Endodermal cell (in vitro differentiated cells): ENCODE data around the gene TMPRSS13. TPM values are rescaled to one million over a fixed set of nuclear protein-coding genes. Genes with fewer than 3 reads are reported as not detected.
A peak's percentile ranks its signal among the peaks of the same experiment; 100 is the strongest.
"Not testable (repeated sequence)": the region's sequence is repeated elsewhere in the genome, so short reads cannot be mapped to it uniquely, and the experiment has no call there.

Source experiments
- DNase-seq: peaks from one replicate; pipeline ENCODE4 v3.0.0-alpha.2; 2017
- H3K27ac ChIP-seq: 2 replicates; pipeline ENCODE4 v1.5.1; 2013; ENCODE audit warnings: mild to moderate bottlenecking, low read depth, low read length, moderate library complexity
- H3K27me3 ChIP-seq: 2 replicates; pipeline ENCODE4 v1.6.1; 2013; ENCODE audit warnings: mild to moderate bottlenecking, low read length, moderate library complexity; ENCODE audit not compliant: insufficient read depth, control insufficient read depth, poor library complexity, severe bottlenecking
- H3K36me3 ChIP-seq: 2 replicates; pipeline ENCODE4 v1.7.0; 2013; ENCODE audit warnings: mild to moderate bottlenecking, low read length, moderate library complexity; ENCODE audit not compliant: control insufficient read depth, insufficient read depth
- H3K4me1 ChIP-seq: one replicate; pipeline ENCODE4 v1.7.0; 2013; ENCODE audit warnings: low read length; ENCODE audit not compliant: control insufficient read depth, insufficient read depth
- H3K4me3 ChIP-seq: 2 replicates; pipeline ENCODE4 v1.5.1; 2013; ENCODE audit warnings: mild to moderate bottlenecking, low read length, moderate library complexity
- H3K9ac ChIP-seq: 2 replicates; pipeline ENCODE4 v1.6.1; 2013; ENCODE audit warnings: mild to moderate bottlenecking, low read length, moderate library complexity; ENCODE audit not compliant: poor library complexity, severe bottlenecking; ENCODE audit errors: extremely low read depth
- H3K9me3 ChIP-seq: 2 replicates; pipeline ENCODE4 v1.6.1; 2013; ENCODE audit warnings: mild to moderate bottlenecking, low read length, moderate library complexity; ENCODE audit not compliant: control insufficient read depth
- H3K27ac Mint-ChIP-seq: 2 replicates; pipeline ENCODE4 v1.8.0; 2020; ENCODE audit warnings: mixed read lengths
- H3K27me3 Mint-ChIP-seq: 2 replicates; pipeline ENCODE4 v1.8.0; 2021; ENCODE audit warnings: mild to moderate bottlenecking, mixed read lengths; ENCODE audit not compliant: insufficient read depth
- H3K36me3 Mint-ChIP-seq: 2 replicates; pipeline ENCODE4 v1.8.0; 2020; ENCODE audit warnings: low read depth, mixed read lengths
- H3K4me1 Mint-ChIP-seq: 2 replicates; pipeline ENCODE4 v1.8.0; 2020; ENCODE audit warnings: mixed read lengths
- H3K4me3 Mint-ChIP-seq: 2 replicates; pipeline ENCODE4 v1.8.0; 2020; ENCODE audit warnings: mild to moderate bottlenecking, moderate library complexity, mixed read lengths
- H3K9me3 Mint-ChIP-seq: 2 replicates; pipeline ENCODE4 v1.8.0; 2020; ENCODE audit warnings: mild to moderate bottlenecking, mixed read lengths
- WGBS, 2 experiments: methylation state at CpG; one replicate each; pipeline versions ENCODE4 v1.1.5 to v1.1.7; 2013; ENCODE audit warnings: missing lambda C conversion rate in 2 of 2, mixed read lengths in 1 of 2; ENCODE audit not compliant: insufficient coverage in 1 of 2, insufficient read length in 1 of 2; 5-methylcytosine and 5-hydroxymethylcytosine counted together
- long read RNA-seq, 4 experiments: library from polyadenylated mRNA in 2 of 4; library from RNA in 1 of 4; library from capped mRNA in 1 of 4; stranded (forward) in 3 of 4; unstranded in 1 of 4; transcript quantifications; one replicate each; pipeline ENCODE4 v2.0.0, GENCODE V29; 2020 to 2021; ENCODE audit warnings: inconsistent platforms in 1 of 4
- polyA plus RNA-seq, 2 experiments: library from polyadenylated mRNA; stranded (reverse); fragments of 50-300 nt; gene quantifications; one replicate each; pipeline ENCODE4 v1.2.3, GENCODE V29; 2013
- total RNA-seq, 2 donors: library from RNA; stranded (reverse); fragmentation: NEBNext Ultra II Directional in 1 of 2; extraction: Animal tissue kit (Norgen Biotek cat#: 25700) in 1 of 2; gene quantifications; 2 replicates in 1 of 2; 3 replicates in 1 of 2; pipeline ENCODE4 v1.2.1, GENCODE V29; 2021
- TF ChIP-seq, protein P1 (sequence below): fragments of 200-600 bp; sonication (generic); conservative IDR thresholded peaks from 2 replicates; pipeline ENCODE4 v1.5.0; 2021; ENCODE audit warnings: antibody characterized with exemption, mild to moderate bottlenecking

Gene TMPRSS13
- 1 to 10 TPM; 2.5 to 6.4 TPM for total RNA-seq
- polyA plus RNA-seq (2013, experiment 1 of 2), result 0.61 TPM
- polyA plus RNA-seq (2013, experiment 2 of 2), result 0.46 TPM
- long read RNA-seq, experiment 1, partial matches to known transcripts, result 0 of 1 reads
- long read RNA-seq, experiment 1, other reads (novel, unspliced or antisense), result 1 of 1 reads
- long read RNA-seq, experiment 2, partial matches to known transcripts, result 0 of 1 reads
- long read RNA-seq, experiment 2, other reads (novel, unspliced or antisense), result 1 of 1 reads
- long read RNA-seq, experiment 3, transcript TMPRSS13-205 (9 exons, 2,592 nt), result major isoform, 7 of 20 reads
- long read RNA-seq, experiment 3, partial matches to known transcripts, result 2 of 20 reads
- long read RNA-seq, experiment 3, other reads (novel, unspliced or antisense), result 9 of 20 reads
- long read RNA-seq, experiment 4, partial matches to known transcripts, result 0 of 1 reads
- long read RNA-seq, experiment 4, other reads (novel, unspliced or antisense), result 0 of 1 reads

DNA sequence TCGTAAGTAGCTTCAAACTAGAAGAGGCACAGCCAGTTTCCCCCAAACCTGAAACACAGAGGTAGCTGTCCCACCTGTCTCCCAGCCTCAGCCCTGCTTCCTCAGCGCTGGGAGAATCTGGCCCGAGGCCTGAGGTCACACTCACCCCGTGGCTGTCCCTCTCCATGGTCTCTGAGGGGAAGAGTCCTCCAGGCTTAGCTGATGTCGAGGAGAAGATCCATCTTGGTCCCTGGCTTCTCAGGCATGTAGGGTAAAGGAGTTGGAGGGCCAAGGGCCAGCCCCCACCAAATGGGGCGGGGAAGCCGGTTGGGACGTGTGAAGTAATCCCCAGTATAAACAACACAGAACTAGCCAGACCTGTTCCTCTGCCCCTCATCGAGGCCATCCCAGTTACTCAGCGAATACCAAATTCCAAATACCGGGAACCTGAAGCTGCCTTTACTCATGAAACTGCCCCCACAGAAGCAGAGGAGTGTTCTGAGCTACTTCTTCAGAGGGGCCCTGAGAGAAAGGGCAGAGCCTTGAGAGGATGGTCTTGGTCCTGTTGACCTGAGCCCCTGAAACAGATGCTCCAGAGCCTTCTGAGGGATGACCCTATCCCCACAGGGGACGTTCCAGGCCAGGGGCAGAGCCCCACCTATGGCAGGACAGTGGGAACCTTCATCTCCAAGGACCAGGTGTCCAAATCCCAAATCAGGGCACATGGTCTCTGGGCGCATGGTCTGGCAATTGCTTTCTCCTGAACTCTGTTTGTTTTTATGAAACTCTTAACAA lies at the start of gene TMPRSS13:
TSS of gene TMPRSS13 (minus strand) at position 261 of the 774 bp plus-strand sequence. CDS start at position 166, 95 bp downstream.
- Mint-ChIP-seq H3K9me3 (no peaks in the 10 kb centered on the region), H3K27ac (peak within 1 kb of the TSS; percentile 88), H3K36me3 (no peaks in the 10 kb centered on the region), H3K27me3 (peaks cover 14% of the 10 kb centered on the region), H3K4me3 (peak within 1 kb of the TSS; percentile 44), H3K4me1 (peaks cover 47% of the 10 kb centered on the region)
- Histone ChIP-seq H3K9me3 (no peaks in the 10 kb centered on the region), H3K4me1 (peaks cover 14% of the 10 kb centered on the region), H3K27me3 (peaks cover 21% of the 10 kb centered on the region), H3K36me3 (no peaks in the 10 kb centered on the region), H3K27ac (no peak within 1 kb of the TSS), H3K4me3 (no peak within 1 kb of the TSS), H3K9ac (no peak within 1 kb of the TSS)
- peak; percentile 91 for DNase-seq
- 67 to 72% methylated on average over 7 to 13 of the region's 13 CpGs for WGBS, 2 experiments
- TF ChIP-seq, protein P1, sequence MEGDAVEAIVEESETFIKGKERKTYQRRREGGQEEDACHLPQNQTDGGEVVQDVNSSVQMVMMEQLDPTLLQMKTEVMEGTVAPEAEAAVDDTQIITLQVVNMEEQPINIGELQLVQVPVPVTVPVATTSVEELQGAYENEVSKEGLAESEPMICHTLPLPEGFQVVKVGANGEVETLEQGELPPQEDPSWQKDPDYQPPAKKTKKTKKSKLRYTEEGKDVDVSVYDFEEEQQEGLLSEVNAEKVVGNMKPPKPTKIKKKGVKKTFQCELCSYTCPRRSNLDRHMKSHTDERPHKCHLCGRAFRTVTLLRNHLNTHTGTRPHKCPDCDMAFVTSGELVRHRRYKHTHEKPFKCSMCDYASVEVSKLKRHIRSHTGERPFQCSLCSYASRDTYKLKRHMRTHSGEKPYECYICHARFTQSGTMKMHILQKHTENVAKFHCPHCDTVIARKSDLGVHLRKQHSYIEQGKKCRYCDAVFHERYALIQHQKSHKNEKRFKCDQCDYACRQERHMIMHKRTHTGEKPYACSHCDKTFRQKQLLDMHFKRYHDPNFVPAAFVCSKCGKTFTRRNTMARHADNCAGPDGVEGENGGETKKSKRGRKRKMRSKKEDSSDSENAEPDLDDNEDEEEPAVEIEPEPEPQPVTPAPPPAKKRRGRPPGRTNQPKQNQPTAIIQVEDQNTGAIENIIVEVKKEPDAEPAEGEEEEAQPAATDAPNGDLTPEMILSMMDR, result no peak

DNA sequence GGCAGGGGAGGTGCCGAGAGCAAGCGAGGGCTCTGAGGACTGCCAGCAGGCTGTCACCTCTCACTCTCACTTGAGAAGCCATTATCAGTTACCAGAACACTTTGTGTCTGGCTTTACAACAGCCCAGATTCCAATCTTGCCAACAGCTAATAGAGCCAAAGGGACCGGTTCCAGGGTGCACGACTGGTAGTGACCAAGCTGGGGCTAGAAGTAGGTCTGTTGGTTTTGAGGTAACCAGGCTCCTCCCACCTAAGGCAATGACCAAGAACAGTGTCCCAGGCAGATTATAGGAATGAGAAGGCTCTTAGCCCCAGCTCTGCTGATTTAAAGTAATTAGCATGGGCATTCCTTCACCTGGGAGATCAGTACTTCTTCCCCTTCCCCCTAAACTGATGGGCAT lies 49.8 kb upstream of the TMPRSS13 start:
- Histone ChIP-seq H3K27me3 (peaks cover 4% of the 10 kb centered on the region), H3K9me3 (no peaks in the 10 kb centered on the region), H3K27ac (no peak overlapping the region), H3K36me3 (no peaks in the 10 kb centered on the region), H3K4me1 (peaks cover 4% of the 10 kb centered on the region), H3K9ac (no peak overlapping the region), H3K4me3 (no peak overlapping the region)
- 91% methylated on average over 4 of the region's 4 CpGs; no CpG with 5 or more reads in 1 of the 2 experiments for WGBS, 2 experiments
- Mint-ChIP-seq H3K9me3 (peaks cover 9% of the 10 kb centered on the region), H3K4me1 (peaks cover 10% of the 10 kb centered on the region), H3K4me3 (no peak overlapping the region), H3K27ac (no peak overlapping the region), H3K36me3 (no peaks in the 10 kb centered on the region), H3K27me3 (peaks cover 46% of the 10 kb centered on the region)
- peak; percentile 49 for DNase-seq
- TF ChIP-seq, protein P1, result no peak

DNA sequence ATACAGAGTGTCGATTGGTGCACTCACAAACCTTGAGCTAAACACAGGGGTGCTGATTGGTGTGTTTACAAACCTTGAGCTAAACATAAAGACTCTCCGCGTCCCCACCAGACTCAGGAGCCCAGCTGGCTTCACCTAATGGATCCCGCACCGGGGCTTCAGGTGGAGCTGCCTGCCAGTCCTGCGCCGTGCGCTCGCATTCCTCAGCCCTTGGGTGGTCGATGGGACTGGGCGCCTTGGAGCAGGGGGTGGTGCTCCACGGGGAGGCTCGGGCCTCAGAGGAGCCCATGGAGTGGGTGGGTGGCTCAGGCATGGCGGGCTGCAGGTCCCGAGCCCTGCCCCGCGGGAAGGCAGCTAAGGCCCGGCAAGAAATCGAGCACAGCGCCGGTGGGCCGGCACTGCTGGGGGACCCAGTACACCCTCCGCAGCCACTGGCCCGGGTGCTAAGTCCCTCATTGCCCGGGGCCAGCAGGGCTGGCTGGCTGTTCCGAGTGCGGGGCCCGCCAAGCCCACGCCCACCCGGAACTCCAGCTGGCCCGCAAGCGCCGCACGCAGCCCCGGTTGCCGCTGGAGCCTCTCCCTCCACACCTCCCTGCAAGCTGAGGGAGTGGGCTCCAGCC lies 49.2 kb upstream of the TMPRSS13 start:
- H3K4me3 ChIP-seq, H3K36me3 ChIP-seq, H3K27me3 ChIP-seq, H3K9ac ChIP-seq, H3K9me3 Mint-ChIP-seq, H3K9me3 ChIP-seq, H3K4me3 Mint-ChIP-seq, H3K27ac Mint-ChIP-seq, H3K27ac ChIP-seq, H3K4me1 Mint-ChIP-seq, H3K36me3 Mint-ChIP-seq, H3K4me1 ChIP-seq: not testable (repeated sequence)
- WGBS, 2 experiments, result 93 to 95% methylated on average over 6 to 30 of the region's 36 CpGs
- DNase-seq, result peak; percentile 41
- peaks cover 41% of the 10 kb centered on the region for H3K27me3 Mint-ChIP-seq

DNA sequence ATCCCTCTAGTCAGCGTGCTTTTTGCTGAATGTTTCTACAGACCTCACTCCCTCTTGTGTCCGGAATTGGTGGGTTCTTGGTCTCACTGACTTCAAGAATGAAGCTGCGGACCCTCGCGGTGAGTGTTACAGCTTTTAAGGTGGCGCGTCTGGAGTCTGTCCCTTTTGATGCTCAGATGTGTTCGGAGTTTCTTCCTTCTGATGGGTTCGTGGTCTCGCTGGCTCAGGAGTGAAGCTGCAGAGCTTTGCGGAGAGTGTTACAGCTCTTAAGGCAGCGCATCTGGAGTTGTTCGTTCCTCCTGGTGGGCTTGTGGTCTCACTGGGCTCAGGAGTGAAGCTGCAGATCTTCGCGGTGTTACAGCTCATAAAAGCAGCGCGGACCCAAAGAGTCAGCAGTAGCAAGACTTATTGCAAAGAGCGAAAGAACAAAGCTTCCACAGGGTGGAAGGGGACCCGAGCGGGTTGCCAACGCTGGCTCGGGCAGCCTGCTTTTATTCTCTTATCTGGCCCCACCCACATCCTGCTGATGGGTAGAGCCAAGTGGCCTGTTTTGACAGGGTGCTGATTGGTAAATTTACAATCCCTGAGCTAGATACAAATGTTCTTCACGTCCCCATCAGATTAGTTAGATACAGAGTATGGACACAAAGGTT lies 48.5 kb upstream of the TMPRSS13 start:
- not testable (repeated sequence) for H3K4me1 ChIP-seq, H3K27me3 ChIP-seq, H3K9me3 Mint-ChIP-seq, H3K27ac Mint-ChIP-seq, H3K36me3 Mint-ChIP-seq, H3K4me1 Mint-ChIP-seq, H3K4me3 ChIP-seq, DNase-seq, H3K9ac ChIP-seq, H3K36me3 ChIP-seq, H3K9me3 ChIP-seq, H3K27ac ChIP-seq, H3K4me3 Mint-ChIP-seq
- WGBS, 2 experiments, result 96 to 98% methylated on average over 15 to 23 of the region's 23 CpGs
- H3K27me3 Mint-ChIP-seq, result peaks cover 36% of the 10 kb centered on the region
